PC-3 (cell line): Measurements from ENCODE around the gene HNRNPA2B1. TPM values are rescaled to one million over a fixed set of nuclear protein-coding genes. Genes with fewer than 3 reads are reported as not detected.
A peak's percentile ranks its signal among the peaks of the same experiment; 100 is the strongest.

Source experiments
- ATAC-seq: fragments of 200-7000 bp; cut with Tn5 transposase; 2 replicates; pipeline ENCODE4 v1.9.1; 2020; ENCODE audit warnings: mild to moderate bottlenecking, moderate library complexity
- BruUV-seq: library from RNA; stranded (reverse); fragments of 400-500 nt; replicated peaks from 2 replicates; lab custom pipeline; 2021; lab: Mats Ljungman, UMichigan
- CTCF ChIA-PET: fragments of 300-600 bp; sonication (Branson Sonifier 250); formaldehyde crosslinking; loops from one replicate; lab custom pipeline; 2022; ENCODE audit warnings: antibody characterized with exemption; lab: Charles Lee
- POLR2A ChIA-PET: fragments of 300-600 bp; sonication (Branson Sonifier 250); formaldehyde crosslinking; loops from one replicate; lab custom pipeline; 2022; ENCODE audit warnings: antibody characterized with exemption; ENCODE audit not compliant: unreplicated experiment; lab: Charles Lee
- DNase-seq: peaks from one replicate; pipeline ENCODE4 v3.0.0-alpha.2; 2015
- H2AFZ ChIP-seq: fragments of 300-600 bp; sonication (generic); 2 replicates; pipeline ENCODE4 v1.6.0; 2016; ENCODE audit warnings: antibody characterized with exemption, low read length
- H3F3A ChIP-seq: fragments of 300-600 bp; sonication (generic); one replicate; pipeline ENCODE4 v1.6.0; 2017; ENCODE audit warnings: antibody characterized with exemption, low read length, control low read depth, mild to moderate bottlenecking; ENCODE audit not compliant: unreplicated experiment
- H3K27ac ChIP-seq: fragments of 300-600 bp; sonication (generic); 2 replicates; pipeline ENCODE4 v1.5.1; 2016; ENCODE audit warnings: mild to moderate bottlenecking, low read length
- H3K27me3 ChIP-seq: fragments of 300-600 bp; sonication (generic); 2 replicates; pipeline ENCODE4 v1.6.1; 2016; ENCODE audit warnings: low read length, mixed read lengths
- H3K36me3 ChIP-seq: fragments of 300-600 bp; sonication (generic); 2 replicates; pipeline ENCODE4 v1.6.1; 2016; ENCODE audit warnings: low read depth, mixed run types, low read length, mixed read lengths
- H3K4me1 ChIP-seq: fragments of 300-600 bp; sonication (generic); 2 replicates; pipeline ENCODE4 v1.5.1; 2016; ENCODE audit warnings: low read length; ENCODE audit not compliant: insufficient read depth
- H3K4me2 ChIP-seq: fragments of 300-600 bp; sonication (generic); 2 replicates; pipeline ENCODE4 v1.6.0; 2016; ENCODE audit warnings: low read length
- H3K4me3 ChIP-seq: fragments of 300-600 bp; sonication (generic); 2 replicates; pipeline ENCODE4 v1.5.1; 2016; ENCODE audit warnings: mild to moderate bottlenecking, low read length, mixed read lengths
- H3K79me2 ChIP-seq: fragments of 300-600 bp; sonication (generic); 2 replicates; pipeline ENCODE4 v1.6.1; 2017; ENCODE audit warnings: low read length, mixed read lengths
- H3K9ac ChIP-seq: fragments of 300-600 bp; sonication (generic); 2 replicates; pipeline ENCODE4 v1.6.0; 2016; ENCODE audit warnings: mild to moderate bottlenecking, low read length
- H3K9me2 ChIP-seq: fragments of 300-600 bp; sonication (generic); replicated peaks from 2 replicates; pipeline ENCODE4 v1.6.1; 2016; ENCODE audit warnings: mixed run types, low read length, mixed read lengths
- H3K9me3 ChIP-seq: fragments of 300-600 bp; sonication (generic); 2 replicates; pipeline ENCODE4 v1.6.1; 2016; ENCODE audit warnings: low read length, mixed read lengths
- H4K20me1 ChIP-seq: fragments of 300-600 bp; sonication (generic); 2 replicates; pipeline ENCODE4 v1.6.1; 2016; ENCODE audit warnings: low read length, mixed read lengths
- CTCF ChIP-seq: fragments of 300-600 bp; sonication (generic); conservative IDR thresholded peaks from 2 replicates; pipeline ENCODE4 v1.5.1; 2017; ENCODE audit warnings: antibody characterized with exemption, low read depth, mild to moderate bottlenecking, low read length
- EZH2 ChIP-seq: fragments of 300-600 bp; sonication (generic); IDR thresholded peaks from one replicate; pipeline ENCODE4 v1.6.1; 2017; ENCODE audit warnings: antibody characterized with exemption, mild to moderate bottlenecking, low read length; ENCODE audit not compliant: unreplicated experiment
- EZH2phosphoT487 ChIP-seq: fragments of 300-600 bp; sonication (generic); IDR thresholded peaks from 2 replicates; pipeline ENCODE4 v1.6.1; 2018; ENCODE audit warnings: mild to moderate bottlenecking, antibody characterized with exemption, low read length, borderline replicate concordance
- intact Hi-C: fragments of 100-400 bp; cut with micrococcal nuclease; formaldehyde crosslinking; loops from 2 replicates; pipeline ENCODE4 v1.9.0; 2023
- total RNA-seq: library from RNA; depleted of rRNA; stranded (reverse); fragments of >200 nt; gene quantifications from 2 replicates; pipeline ENCODE4 v1.2.3, GENCODE V29; 2014

The HNRNPA2B1 gene
- total RNA-seq, 1 experiment from 2014 or later: 304 TPM

GRCh38 chr7:26227987-26228386 lies 27.4 kb upstream of the HNRNPA2B1 start:
- no peak overlapping the region for H3K27ac ChIP-seq
- no peaks in the 10 kb centered on the region for H3K9me2 ChIP-seq
- ATAC-seq (no peak), DNase-seq (no peak)
- no peaks in the 10 kb centered on the region for H3K36me3 ChIP-seq
- H2AFZ ChIP-seq: no peak overlapping the region
- no peak overlapping the region for H3K9ac ChIP-seq
- no peak overlapping the region for H3K4me2 ChIP-seq
- no peaks in the 10 kb centered on the region for H3F3A ChIP-seq
- no peaks in the 10 kb centered on the region for H3K4me1 ChIP-seq
- ChIA-PET CTCF (no interaction called here), POLR2A (no interaction called here)
- TF ChIP-seq EZH2 (no peak), EZH2phosphoT487 (no peak), CTCF (no peak)
- H3K79me2 ChIP-seq: no peaks in the 10 kb centered on the region
- intact Hi-C loops: no loop called here
- 0 out of 2 replicates have a peak, but pooled peaks cover 2% of the 10 kb centered on the region for H3K27me3 ChIP-seq
- no TSS peak for BruUV-seq
- H3K4me3 ChIP-seq: no peak overlapping the region
- no peaks in the 10 kb centered on the region for H3K9me3 ChIP-seq
- no peaks in the 10 kb centered on the region for H4K20me1 ChIP-seq

GRCh38 chr7:26224359-26224758 lies 23.8 kb upstream of the HNRNPA2B1 start:
- Histone ChIP-seq H3K27me3 (no peaks in the 10 kb centered on the region), H3K9me2 (no peaks in the 10 kb centered on the region), H3K9ac (no peak overlapping the region), H4K20me1 (no peaks in the 10 kb centered on the region), H3K4me3 (no peak overlapping the region), H3K4me2 (no peak overlapping the region), H2AFZ (no peak overlapping the region), H3K9me3 (no peaks in the 10 kb centered on the region), H3K79me2 (no peaks in the 10 kb centered on the region), H3F3A (no peaks in the 10 kb centered on the region), H3K4me1 (no peaks in the 10 kb centered on the region), H3K36me3 (no peaks in the 10 kb centered on the region), H3K27ac (no peak overlapping the region)
- POLR2A ChIA-PET: no interaction called here
- no peak for TF ChIP-seq EZH2phosphoT487
- TF ChIP-seq EZH2: no peak
- TF ChIP-seq CTCF: no peak
- no TSS peak for BruUV-seq
- CTCF ChIA-PET: no interaction called here
- intact Hi-C loops: no loop called here
- no peak for DNase-seq
- ATAC-seq: no peak

- ChIA-PET CTCF (no interaction called here), POLR2A (no interaction called here)
- intact Hi-C loops: no loop called here
- no peak overlapping the region for H2AFZ ChIP-seq
- no peak overlapping the region for H3K4me3 ChIP-seq
- H3K36me3 ChIP-seq: peaks cover 18% of the 10 kb centered on the region
- H4K20me1 ChIP-seq: no peaks in the 10 kb centered on the region
- no peak for DNase-seq
- TF ChIP-seq CTCF (no peak), EZH2 (no peak), EZH2phosphoT487 (no peak)
- no peak overlapping the region for H3K4me2 ChIP-seq
- H3K27ac ChIP-seq: no peak overlapping the region
- H3F3A ChIP-seq: no peaks in the 10 kb centered on the region
- no peaks in the 10 kb centered on the region for H3K4me1 ChIP-seq
- H3K27me3 ChIP-seq: no peaks in the 10 kb centered on the region
- H3K79me2 ChIP-seq: no peaks in the 10 kb centered on the region
- peak; percentile 32 for ATAC-seq
- no peaks in the 10 kb centered on the region for H3K9me2 ChIP-seq
- H3K9me3 ChIP-seq: no peaks in the 10 kb centered on the region
- BruUV-seq: no TSS peak
- H3K9ac ChIP-seq: no peak overlapping the region
Measured at GRCh38 chr7:26216049-26216448, 15.5 kb upstream of the HNRNPA2B1 start.
